H9 (cell line): ENCODE results near the gene NAGLU. TPM values are rescaled to one million over a fixed set of nuclear protein-coding genes. Genes with fewer than 3 reads are reported as not detected.

Source experiments
- DNase-seq: peaks from one replicate; pipeline ENCODE4 v3.0.0-alpha.2; 2017
- H2AFZ ChIP-seq: one replicate; pipeline ENCODE4 v1.6.1; 2013; ENCODE audit warnings: mild to moderate bottlenecking, low read length, control low read depth, moderate library complexity
- H2AK5ac ChIP-seq: 2 replicates; pipeline ENCODE4 v1.6.1; 2013; ENCODE audit warnings: low read length, control low read depth, mixed read lengths; ENCODE audit not compliant: insufficient read length
- H2BK120ac ChIP-seq: one replicate; pipeline ENCODE4 v1.6.1; 2013; ENCODE audit warnings: low read depth, mild to moderate bottlenecking, low read length, control low read depth, inconsistent platforms; ENCODE audit not compliant: poor library complexity, severe bottlenecking
- H2BK12ac ChIP-seq: 2 replicates; pipeline ENCODE4 v1.6.1; 2013; ENCODE audit warnings: low read length, control low read depth, mixed read lengths, low read depth; ENCODE audit not compliant: insufficient read length
- H2BK15ac ChIP-seq: 2 replicates; pipeline ENCODE4 v1.6.1; 2013; ENCODE audit warnings: low read depth, low read length, control low read depth
- H2BK20ac ChIP-seq: one replicate; pipeline ENCODE4 v1.6.1; 2013; ENCODE audit warnings: low read depth, mild to moderate bottlenecking, low read length, control low read depth, inconsistent platforms; ENCODE audit not compliant: poor library complexity, severe bottlenecking
- H2BK5ac ChIP-seq: 2 replicates; pipeline ENCODE4 v1.6.1; 2013; ENCODE audit warnings: low read length, control low read depth, mixed read lengths; ENCODE audit not compliant: insufficient read length
- H3K14ac ChIP-seq: 2 replicates; pipeline ENCODE4 v1.6.1; 2013; ENCODE audit warnings: low read length, control low read depth; ENCODE audit not compliant: insufficient read depth
- H3K18ac ChIP-seq: 2 replicates; pipeline ENCODE4 v1.6.1; 2013; ENCODE audit warnings: low read depth, mild to moderate bottlenecking, mixed read lengths, low read length, control low read depth; ENCODE audit not compliant: insufficient read length
- H3K23ac ChIP-seq: 2 replicates; pipeline ENCODE4 v1.6.1; 2013; ENCODE audit warnings: low read length, control low read depth, mixed read lengths, low read depth; ENCODE audit not compliant: insufficient read length
- H3K23me2 ChIP-seq: 2 replicates; pipeline ENCODE4 v1.6.1; 2013; ENCODE audit warnings: low read depth, mild to moderate bottlenecking, mixed read lengths, low read length, control low read depth; ENCODE audit not compliant: insufficient read length, poor library complexity, severe bottlenecking
- H3K27ac ChIP-seq: 2 replicates; pipeline ENCODE4 v1.5.1; 2013; ENCODE audit warnings: low read length, control low read depth, mixed read lengths, low read depth; ENCODE audit not compliant: insufficient read length
- H3K27me3 ChIP-seq: 2 replicates; pipeline ENCODE4 v1.6.1; 2013; ENCODE audit warnings: low read length, control low read depth, inconsistent platforms; ENCODE audit not compliant: insufficient read depth
- H3K4ac ChIP-seq: 2 replicates; pipeline ENCODE4 v1.6.1; 2013; ENCODE audit warnings: low read depth, mild to moderate bottlenecking, control low read depth, inconsistent platforms, low read length, moderate library complexity
- H3K4me1 ChIP-seq: 2 replicates; pipeline ENCODE4 v1.6.1; 2013; ENCODE audit warnings: low read length, control low read depth, inconsistent platforms; ENCODE audit not compliant: insufficient read depth
- H3K4me2 ChIP-seq: 2 replicates; pipeline ENCODE4 v1.6.1; 2013; ENCODE audit warnings: low read length, control low read depth, mixed read lengths; ENCODE audit not compliant: insufficient read length, insufficient read depth
- H3K56ac ChIP-seq: 2 replicates; pipeline ENCODE4 v1.6.1; 2013; ENCODE audit warnings: low read depth, mild to moderate bottlenecking, mixed read lengths, low read length, control low read depth; ENCODE audit not compliant: insufficient read length
- H3K79me1 ChIP-seq: 2 replicates; pipeline ENCODE4 v1.6.1; 2013; ENCODE audit warnings: low read depth, mild to moderate bottlenecking, moderate library complexity, low read length, control low read depth, inconsistent platforms; ENCODE audit not compliant: insufficient read depth, poor library complexity, severe bottlenecking
- H3K79me2 ChIP-seq: 2 replicates; pipeline ENCODE4 v1.6.1; 2013; ENCODE audit warnings: low read length, control low read depth, inconsistent platforms; ENCODE audit not compliant: insufficient read depth
- H3K9ac ChIP-seq: 2 replicates; pipeline ENCODE4 v1.6.1; 2013; ENCODE audit warnings: low read length, control low read depth, mixed read lengths; ENCODE audit not compliant: insufficient read length; ENCODE audit errors: extremely low read depth
- H3K9me3 ChIP-seq: one replicate; pipeline ENCODE4 v1.6.1; 2013; ENCODE audit warnings: low read depth, low read length, inconsistent platforms; ENCODE audit not compliant: control insufficient read depth
- H3T11ph ChIP-seq: one replicate; pipeline ENCODE4 v1.6.1; 2013; ENCODE audit warnings: mild to moderate bottlenecking, low read length, control low read depth, inconsistent platforms
- H4K20me1 ChIP-seq: one replicate; pipeline ENCODE4 v1.6.1; 2013; ENCODE audit not compliant: control insufficient read depth, insufficient read length, insufficient read depth
- H4K5ac ChIP-seq: 2 replicates; pipeline ENCODE4 v1.6.1; 2013; ENCODE audit warnings: low read depth, mild to moderate bottlenecking, mixed read lengths, low read length, control low read depth; ENCODE audit not compliant: insufficient read length
- H4K8ac ChIP-seq: replicated peaks from 2 replicates; pipeline ENCODE4 v1.6.1; 2013; ENCODE audit warnings: low read length, control low read depth, mixed read lengths, low read depth; ENCODE audit not compliant: insufficient read length
- H4K91ac ChIP-seq: 2 replicates; pipeline ENCODE4 v1.6.1; 2013; ENCODE audit warnings: low read depth, mild to moderate bottlenecking, moderate library complexity, mixed read lengths, low read length, control low read depth; ENCODE audit not compliant: insufficient read length
- H3K27ac Mint-ChIP-seq, 3 experiments: 2 replicates in 2 of 3; 3 replicates in 1 of 3; pipeline ENCODE4 v1.8.0; 2020 to 2021; ENCODE audit warnings: mixed read lengths in 3 of 3, mild to moderate bottlenecking in 1 of 3, moderate library complexity in 1 of 3
- H3K27me3 Mint-ChIP-seq: 2 replicates; pipeline ENCODE4 v1.8.0; 2021; ENCODE audit warnings: low read depth, mild to moderate bottlenecking, moderate library complexity, mixed read lengths
- H3K36me3 Mint-ChIP-seq, 3 experiments: 2 replicates in 2 of 3; 3 replicates in 1 of 3; pipeline ENCODE4 v1.8.0; 2020 to 2021; ENCODE audit warnings: low read depth in 3 of 3, mixed read lengths in 3 of 3; ENCODE audit not compliant: insufficient read depth in 1 of 3
- H3K4me1 Mint-ChIP-seq, 2 experiments: 2 replicates each; pipeline ENCODE4 v1.8.0; 2020; ENCODE audit warnings: mixed read lengths in 2 of 2
- H3K4me3 Mint-ChIP-seq, 2 experiments: 2 replicates in 1 of 2; 3 replicates in 1 of 2; pipeline ENCODE4 v1.8.0; 2020 to 2021; ENCODE audit warnings: mild to moderate bottlenecking in 2 of 2, mixed read lengths in 2 of 2, moderate library complexity in 1 of 2
- H3K9me3 Mint-ChIP-seq, 2 experiments: 2 replicates in 1 of 2; 3 replicates in 1 of 2; pipeline ENCODE4 v1.8.0; 2020; ENCODE audit warnings: mild to moderate bottlenecking in 2 of 2, mixed read lengths in 2 of 2, moderate library complexity in 1 of 2
- CTCF ChIP-seq: fragments of 200-600 bp; sonication (generic); conservative IDR thresholded peaks from 3 replicates; pipeline ENCODE4 v1.8.0; 2021; ENCODE audit warnings: antibody characterized with exemption, mild to moderate bottlenecking
- WGBS: extraction: QIAGEN DNeasy Blood & Tissue Kit; methylation state at CpG from one replicate; pipeline ENCODE4 v1.1.7; 2013; ENCODE audit warnings: missing lambda C conversion rate, low lambda C conversion rate, mixed read lengths; ENCODE audit not compliant: insufficient read length; ENCODE audit errors: extremely low coverage; 5-methylcytosine and 5-hydroxymethylcytosine counted together
- total RNA-seq: library from RNA; stranded (reverse); gene quantifications from 2 replicates; pipeline ENCODE4 v1.2.1, GENCODE V29; 2021

The NAGLU gene
- total RNA-seq, 1 experiment from 2014 or later, result 23.5 TPM

- no peak overlapping the region for H2BK5ac ChIP-seq
- no peaks in the 10 kb centered on the region for H3K27me3 ChIP-seq
- H3K4ac ChIP-seq, result no peak overlapping the region
- no peak overlapping the region for H3K27ac ChIP-seq
- no peak overlapping the region for H3K23ac ChIP-seq
- no peak for TF ChIP-seq CTCF
- H3T11ph ChIP-seq, result no peak overlapping the region
- no peak overlapping the region for H2BK20ac ChIP-seq
- H3K9me3 ChIP-seq, result no peaks in the 10 kb centered on the region
- H3K4me2 ChIP-seq, result no peak overlapping the region
- H4K8ac ChIP-seq, result no peak overlapping the region
- H3K23me2 ChIP-seq, result peaks cover 3% of the 10 kb centered on the region
- H3K4me1 ChIP-seq, result no peaks in the 10 kb centered on the region
- H4K20me1 ChIP-seq, result no peaks in the 10 kb centered on the region
- H2BK12ac ChIP-seq, result no peak overlapping the region
- no CpG with 5 or more reads among the region's 6 CpGs for WGBS
- H3K9ac ChIP-seq, result no peak overlapping the region
- no peak for DNase-seq
- H2AFZ ChIP-seq, result no peak overlapping the region
- Mint-ChIP-seq H3K27me3 (peaks cover 35% of the 10 kb centered on the region), H3K4me1 (peaks cover 2 to 8% of the 10 kb centered on the region in 2 experiments; a peak in 3 of 4 replicates), H3K4me3 (no peak overlapping the region), H3K9me3 (0 out of 5 replicates have a peak, but pooled peaks cover 0 to 3% of the 10 kb centered on the region in 2 experiments), H3K27ac (no peak overlapping the region), H3K36me3 (peaks cover 0 to 4% (median 0%) of the 10 kb centered on the region in 3 experiments; a peak in 3 of 7 replicates)
- H4K5ac ChIP-seq, result no peak overlapping the region
- H3K79me2 ChIP-seq, result no peaks in the 10 kb centered on the region
- no peak overlapping the region for H2BK15ac ChIP-seq
- H3K18ac ChIP-seq, result no peak overlapping the region
- H4K91ac ChIP-seq, result no peak overlapping the region
- H3K14ac ChIP-seq, result no peak overlapping the region
- no peak overlapping the region for H3K56ac ChIP-seq
- no peak overlapping the region for H2AK5ac ChIP-seq
- H3K79me1 ChIP-seq, result no peaks in the 10 kb centered on the region
- H2BK120ac ChIP-seq, result no peak overlapping the region
Observed at GRCh38 chr17:42527932-42528331, 8.1 kb upstream of the NAGLU start.
